ENCODE results near the gene UBE3B. TPM values are rescaled to one million over a fixed set of nuclear protein-coding genes. Genes with fewer than 3 reads are reported as not detected.

The UBE3B gene
- total and polyA plus RNA-seq, 4 donors: 10.0 to 58.9 (median 26.8) TPM

GRCh38 chr12:109518820-109519665 lies 41.6 kb downstream of the UBE3B start:
- DNase-seq: peak; percentile 64 to 68 (median 65)
- peaks cover 5 to 68% (median 55%) of the 10 kb centered on the region in 4 donors for H3K36me3 ChIP-seq (ENCODE audit: control insufficient read depth in 4 of 4, insufficient read depth in 4 of 4, low read length in 4 of 4)
- peak; percentile 58 for TF ChIP-seq CTCF (IDR thresholded peaks at IDR 0.05; ENCODE audit: control extremely low read depth, extremely low read depth)
- H3K4me1 ChIP-seq (ENCODE audit: control insufficient read depth in 5 of 5, insufficient read depth in 5 of 5, low read length in 5 of 5): no peaks in the 10 kb centered on the region
- no peaks in the 10 kb centered on the region for H3K9me3 ChIP-seq (ENCODE audit: control insufficient read depth in 4 of 4, insufficient read depth in 3 of 4, low read length in 3 of 4)
- no peak overlapping the region for H3K4me3 ChIP-seq
- 70 to 74% methylated on average over 11 of the region's 11 CpGs for WGBS, 2 donors
- peak overlapping the region in 1 of 2 donors; percentile 75 for H3K27ac ChIP-seq (ENCODE audit: low read depth in 1 of 2, low read length in 1 of 2)
- ATAC-seq (ENCODE audit: insufficient read depth, low FRiP score): no peak
- H3K9ac ChIP-seq (ENCODE audit: insufficient read depth in 1 of 2, low read length in 2 of 2): no peak overlapping the region
- H3K27me3 ChIP-seq (ENCODE audit: control insufficient read depth in 3 of 3, insufficient read depth in 3 of 3, low read length in 2 of 3): no peaks in the 10 kb centered on the region

- Histone ChIP-seq H3K36me3 (ENCODE audit: control insufficient read depth in 4 of 4, insufficient read depth in 4 of 4, low read length in 4 of 4) (peaks cover 0 to 68% (median 56%) of the 10 kb centered on the region in 4 donors), H3K9me3 (ENCODE audit: control insufficient read depth in 4 of 4, insufficient read depth in 3 of 4, low read length in 3 of 4) (no peaks in the 10 kb centered on the region), H3K9ac (ENCODE audit: insufficient read depth in 1 of 2, low read length in 2 of 2) (no peak overlapping the region), H3K27ac (ENCODE audit: low read depth in 1 of 2, low read length in 1 of 2) (peak overlapping the region; percentile 4 to 47), H3K4me3 (no peak overlapping the region), H3K4me1 (ENCODE audit: control insufficient read depth in 5 of 5, insufficient read depth in 5 of 5, low read length in 5 of 5) (no peaks in the 10 kb centered on the region), H3K27me3 (ENCODE audit: control insufficient read depth in 3 of 3, insufficient read depth in 3 of 3, low read length in 2 of 3) (no peaks in the 10 kb centered on the region)
- ATAC-seq (ENCODE audit: insufficient read depth, low FRiP score) (no peak), DNase-seq (no peak)
- TF ChIP-seq CTCF (IDR thresholded peaks at IDR 0.05; ENCODE audit: control extremely low read depth, extremely low read depth): no peak
- 79 to 95% methylated on average over 6 of the region's 6 CpGs for WGBS, 2 donors
Measured at GRCh38 chr12:109519787-109520186, 42.4 kb downstream of the UBE3B start.

- Histone ChIP-seq H3K27me3 (ENCODE audit: control insufficient read depth in 3 of 3, insufficient read depth in 3 of 3, low read length in 2 of 3) (no peaks in the 10 kb centered on the region), H3K9ac (ENCODE audit: insufficient read depth in 1 of 2, low read length in 2 of 2) (no peak overlapping the region), H3K4me3 (no peak overlapping the region), H3K4me1 (ENCODE audit: control insufficient read depth in 5 of 5, insufficient read depth in 5 of 5, low read length in 5 of 5) (no peaks in the 10 kb centered on the region), H3K9me3 (ENCODE audit: control insufficient read depth in 4 of 4, insufficient read depth in 3 of 4, low read length in 3 of 4) (no peaks in the 10 kb centered on the region), H3K27ac (ENCODE audit: low read depth in 1 of 2, low read length in 1 of 2) (no peak overlapping the region), H3K36me3 (ENCODE audit: control insufficient read depth in 4 of 4, insufficient read depth in 4 of 4, low read length in 4 of 4) (peaks cover under 1 to 68% (median 62%) of the 10 kb centered on the region in 4 donors)
- no peak for TF ChIP-seq CTCF (IDR thresholded peaks at IDR 0.05; ENCODE audit: control extremely low read depth, extremely low read depth)
- ATAC-seq (ENCODE audit: insufficient read depth, low FRiP score) (no peak), DNase-seq (peak in 1 of 3 donors; percentile 11)
- 77 to 85% methylated on average over 10 of the region's 10 CpGs for WGBS, 2 donors
Measured at GRCh38 chr12:109521831-109522230, 44.4 kb downstream of the UBE3B start.
